Right kidney (tissue), 9 donors: ENCODE data around the gene BOLA3.
"Not testable (repeated sequence)": the region's sequence is repeated elsewhere in the genome, so short reads cannot be mapped to it uniquely, and the experiment has no call there.

Source experiments
- DNase-seq: peaks from one replicate; pipeline ENCODE4 v3.0.0-alpha.2; 2016
- long read RNA-seq, 8 donors: transcript quantifications; one replicate each; lab custom pipeline, GENCODE V29; 2026

Gene BOLA3, protein sequence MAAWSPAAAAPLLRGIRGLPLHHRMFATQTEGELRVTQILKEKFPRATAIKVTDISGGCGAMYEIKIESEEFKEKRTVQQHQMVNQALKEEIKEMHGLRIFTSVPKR
- long read RNA-seq, donor 1, transcript BOLA3-202 (4 exons, 639 nt): major isoform, 25 of 49 reads
- long read RNA-seq, donor 1, transcript BOLA3-201 (3 exons, 444 nt): minor isoform, 18 of 49 reads
- long read RNA-seq, donor 1, partial matches to known transcripts: 0 of 49 reads
- long read RNA-seq, donor 1, other reads (novel, unspliced or antisense): 0 of 49 reads
- long read RNA-seq, donor 2, transcript BOLA3-202 (4 exons, 639 nt): minor isoform, 16 of 39 reads
- long read RNA-seq, donor 2, transcript BOLA3-201 (3 exons, 444 nt): major isoform, 18 of 39 reads
- long read RNA-seq, donor 2, partial matches to known transcripts: 0 of 39 reads
- long read RNA-seq, donor 2, other reads (novel, unspliced or antisense): 0 of 39 reads
- long read RNA-seq, donor 3, transcript BOLA3-202 (4 exons, 639 nt): major isoform, 9 of 15 reads
- long read RNA-seq, donor 3, partial matches to known transcripts: 0 of 15 reads
- long read RNA-seq, donor 3, other reads (novel, unspliced or antisense): 0 of 15 reads
- long read RNA-seq, donor 4, transcript BOLA3-202 (4 exons, 639 nt): minor isoform, 6 of 19 reads
- long read RNA-seq, donor 4, transcript BOLA3-201 (3 exons, 444 nt): major isoform, 11 of 19 reads
- long read RNA-seq, donor 4, partial matches to known transcripts: 0 of 19 reads
- long read RNA-seq, donor 4, other reads (novel, unspliced or antisense): 0 of 19 reads
- long read RNA-seq, donor 5, transcript BOLA3-202 (4 exons, 639 nt): major isoform, 23 of 34 reads
- long read RNA-seq, donor 5, transcript BOLA3-201 (3 exons, 444 nt): minor isoform, 11 of 34 reads
- long read RNA-seq, donor 5, partial matches to known transcripts: 0 of 34 reads
- long read RNA-seq, donor 5, other reads (novel, unspliced or antisense): 0 of 34 reads
- long read RNA-seq, donor 6, transcript BOLA3-204 (3 exons, 667 nt): minor isoform, 6 of 39 reads
- long read RNA-seq, donor 6, transcript BOLA3-201 (3 exons, 444 nt): major isoform, 13 of 39 reads
- long read RNA-seq, donor 6, transcript BOLA3-202 (4 exons, 639 nt): minor isoform, 12 of 39 reads
- long read RNA-seq, donor 6, partial matches to known transcripts: 5 of 39 reads
- long read RNA-seq, donor 6, other reads (novel, unspliced or antisense): 0 of 39 reads
- long read RNA-seq, donor 7, transcript BOLA3-201 (3 exons, 444 nt): minor isoform, 22 of 190 reads
- long read RNA-seq, donor 7, transcript BOLA3-202 (4 exons, 639 nt): major isoform, 25 of 190 reads
- long read RNA-seq, donor 7, transcript BOLA3-204 (3 exons, 667 nt): minor isoform, 6 of 190 reads
- long read RNA-seq, donor 7, partial matches to known transcripts: 135 of 190 reads
- long read RNA-seq, donor 7, other reads (novel, unspliced or antisense): 0 of 190 reads
- long read RNA-seq, donor 8, transcript BOLA3-201 (3 exons, 444 nt): minor isoform, 10 of 30 reads
- long read RNA-seq, donor 8, transcript BOLA3-202 (4 exons, 639 nt): major isoform, 12 of 30 reads
- long read RNA-seq, donor 8, partial matches to known transcripts: 5 of 30 reads
- long read RNA-seq, donor 8, other reads (novel, unspliced or antisense): 0 of 30 reads

GRCh38 chr2:74147727-74148456 lies at the start of gene BOLA3:
TSS of gene BOLA3 (minus strand) at chr2:74147912. CDS start at chr2:74147874, 38 bp downstream.
- DNase-seq: peak; percentile 86

DNA sequence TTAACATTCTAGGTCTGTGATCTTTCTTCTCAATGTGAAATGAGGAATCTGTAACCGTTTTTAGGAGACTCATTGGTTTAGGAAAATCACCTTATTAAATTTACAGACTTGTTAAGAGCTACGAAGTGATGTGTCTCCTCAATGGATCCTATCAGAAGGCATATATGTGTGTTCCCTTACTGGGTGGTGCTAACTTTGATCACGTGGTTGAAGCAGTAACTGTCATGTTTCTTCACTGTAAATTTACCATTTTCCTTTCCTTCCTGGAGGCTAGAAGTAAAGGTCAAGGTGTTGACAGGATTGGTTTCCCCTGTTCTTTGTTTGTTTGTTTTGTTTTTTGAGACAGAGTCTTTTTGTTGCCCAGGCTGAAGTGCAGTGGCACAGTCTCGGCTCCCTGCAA lies 49.3 kb upstream of the BOLA3 start:
- DNase-seq: no peak

DNA sequence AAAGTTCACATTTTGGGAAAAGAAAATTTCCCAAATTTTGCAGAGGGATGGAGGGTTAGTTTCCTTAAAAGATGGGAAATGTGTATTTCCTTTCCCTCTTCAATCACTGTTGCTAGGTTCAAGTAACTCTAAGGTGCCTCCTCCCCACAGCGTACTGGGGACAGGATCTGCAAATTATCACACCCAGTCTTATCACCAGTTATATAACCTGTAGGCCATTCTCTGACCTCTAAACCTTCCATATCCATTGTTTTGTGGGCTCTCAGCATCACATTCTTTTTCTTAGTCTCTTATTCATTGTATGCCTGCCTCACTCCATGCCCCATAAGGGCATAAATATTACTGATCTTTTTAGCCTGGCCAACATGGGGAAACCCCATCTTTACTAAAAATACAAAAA lies 47.1 kb upstream of the BOLA3 start:
- no peak for DNase-seq

DNA sequence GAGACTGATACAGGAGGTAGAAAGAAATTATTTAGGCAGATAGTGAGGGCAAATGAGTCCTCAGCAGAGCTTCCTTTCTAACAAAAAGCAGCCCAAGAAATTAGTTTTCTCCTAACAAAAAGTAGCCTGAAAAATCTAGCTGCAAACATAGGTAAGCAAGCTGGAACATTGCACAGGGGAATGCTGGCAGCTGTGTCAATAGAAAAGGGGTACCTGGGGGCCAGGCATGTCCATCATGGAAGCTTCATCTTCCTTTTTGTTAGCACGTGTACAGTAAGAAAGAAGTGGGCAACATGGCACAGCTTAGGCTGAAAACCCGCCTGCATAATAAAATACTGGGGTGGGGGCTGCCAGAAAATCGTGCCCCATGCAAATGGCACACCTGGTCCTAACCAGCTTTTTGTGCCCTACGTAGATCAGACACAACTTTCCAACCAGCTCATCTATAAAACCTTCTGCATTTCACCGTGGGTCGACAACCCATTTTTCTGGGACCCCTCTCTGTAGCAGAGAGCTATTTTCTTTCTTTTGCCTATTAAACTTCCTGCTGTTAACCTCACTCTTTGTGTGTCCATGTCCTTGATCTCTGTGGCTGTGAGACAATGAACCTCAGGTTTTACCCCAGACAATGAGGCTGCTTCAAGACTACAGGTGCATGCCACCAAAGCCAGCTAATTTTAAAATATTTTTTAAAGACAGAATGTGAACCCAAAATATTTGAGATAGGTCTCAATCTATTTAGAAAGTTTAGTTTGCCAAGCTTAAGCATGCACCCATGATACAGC lies 44.1 kb upstream of the BOLA3 start:
- DNase-seq: no peak

GRCh38 chr2:74188696-74189095 lies 41.0 kb upstream of the BOLA3 start:
- DNase-seq: no peak

- DNase-seq: no peak
Observed at GRCh38 chr2:74188018-74188601, 40.4 kb upstream of the BOLA3 start.

DNA sequence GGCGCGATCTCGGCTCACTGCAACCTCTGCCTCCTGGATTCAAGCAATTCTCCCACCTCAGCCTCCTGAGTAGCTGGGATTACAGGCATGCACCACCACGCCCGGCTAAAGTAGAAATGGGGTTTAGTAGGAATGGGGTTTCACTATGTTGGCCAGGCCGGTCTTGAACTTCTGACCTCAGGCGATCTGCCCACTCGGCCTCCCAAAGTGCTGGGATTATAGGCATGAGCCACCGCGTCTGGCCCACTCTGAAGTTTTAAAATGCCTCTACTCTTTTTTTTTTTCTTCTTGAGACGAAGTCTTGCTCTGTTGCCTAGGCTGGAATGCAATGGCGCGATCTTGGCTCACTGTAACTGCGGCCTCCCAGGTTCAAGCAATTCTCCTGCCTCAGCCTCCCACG lies 39.0 kb upstream of the BOLA3 start:
- DNase-seq: not testable (repeated sequence)

- no peak for DNase-seq
Observed at GRCh38 chr2:74186038-74186437, 38.3 kb upstream of the BOLA3 start.

DNA sequence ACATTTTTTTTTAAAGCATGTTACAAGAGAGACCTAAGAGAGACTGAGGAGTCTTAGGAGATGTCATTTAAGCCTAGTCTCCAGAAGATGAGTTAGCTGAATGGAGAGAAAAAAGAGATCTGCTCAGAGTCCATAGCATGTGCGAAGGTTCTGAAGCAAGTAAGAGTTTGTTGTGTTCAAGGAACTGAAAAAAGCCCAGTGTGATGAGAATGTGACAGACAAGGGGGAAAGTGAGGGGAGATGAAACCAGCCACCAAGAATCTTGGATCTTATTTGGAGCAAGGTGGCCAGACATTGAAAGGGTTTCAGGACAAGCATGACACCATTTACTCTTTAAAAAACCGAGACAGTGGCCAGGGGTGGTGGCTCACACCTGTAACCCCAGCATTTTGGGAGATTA lies 36.2 kb upstream of the BOLA3 start:
- no peak for DNase-seq

- DNase-seq: no peak
Observed at GRCh38 chr2:74181739-74182138, 34.0 kb upstream of the BOLA3 start.

DNA sequence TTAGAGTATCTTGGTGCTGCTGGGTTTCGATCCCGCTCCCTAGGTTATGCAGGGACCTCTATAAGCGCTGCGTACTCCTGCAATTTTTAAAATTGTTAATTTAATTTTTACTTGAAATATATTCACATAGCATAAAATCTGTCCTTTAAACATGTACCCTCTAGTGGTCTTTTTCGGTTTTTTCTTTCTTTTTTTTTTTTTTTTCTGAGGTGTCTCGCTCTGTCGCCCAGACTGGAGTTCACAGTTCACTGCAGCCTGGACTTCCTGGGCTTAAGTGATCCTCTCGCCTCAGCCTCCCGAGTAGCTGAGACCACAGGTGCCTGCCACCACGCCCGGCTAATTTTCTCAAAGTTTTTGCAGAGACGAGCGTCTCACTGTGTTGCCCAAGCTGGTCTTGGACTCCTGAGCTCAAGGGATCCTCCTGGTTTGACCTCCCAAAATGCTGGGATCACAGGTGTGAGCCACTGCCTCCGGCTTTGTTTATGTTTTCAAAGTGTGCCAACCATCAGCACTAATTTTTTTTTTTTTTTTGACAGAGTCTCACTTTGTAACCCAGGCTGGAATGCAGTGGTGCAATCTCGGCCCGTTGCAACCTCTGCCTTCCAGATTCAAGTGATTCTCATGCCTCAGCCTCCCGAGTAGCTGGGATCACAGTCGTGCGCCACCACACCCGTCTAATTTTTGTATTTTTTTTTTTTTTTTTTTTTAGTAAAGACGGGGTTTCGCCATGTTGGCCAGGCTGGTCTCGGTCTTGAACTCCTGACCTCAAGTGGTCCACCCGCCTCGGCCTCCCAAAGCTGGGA lies 31.6 kb upstream of the BOLA3 start:
- DNase-seq: no peak

DNA sequence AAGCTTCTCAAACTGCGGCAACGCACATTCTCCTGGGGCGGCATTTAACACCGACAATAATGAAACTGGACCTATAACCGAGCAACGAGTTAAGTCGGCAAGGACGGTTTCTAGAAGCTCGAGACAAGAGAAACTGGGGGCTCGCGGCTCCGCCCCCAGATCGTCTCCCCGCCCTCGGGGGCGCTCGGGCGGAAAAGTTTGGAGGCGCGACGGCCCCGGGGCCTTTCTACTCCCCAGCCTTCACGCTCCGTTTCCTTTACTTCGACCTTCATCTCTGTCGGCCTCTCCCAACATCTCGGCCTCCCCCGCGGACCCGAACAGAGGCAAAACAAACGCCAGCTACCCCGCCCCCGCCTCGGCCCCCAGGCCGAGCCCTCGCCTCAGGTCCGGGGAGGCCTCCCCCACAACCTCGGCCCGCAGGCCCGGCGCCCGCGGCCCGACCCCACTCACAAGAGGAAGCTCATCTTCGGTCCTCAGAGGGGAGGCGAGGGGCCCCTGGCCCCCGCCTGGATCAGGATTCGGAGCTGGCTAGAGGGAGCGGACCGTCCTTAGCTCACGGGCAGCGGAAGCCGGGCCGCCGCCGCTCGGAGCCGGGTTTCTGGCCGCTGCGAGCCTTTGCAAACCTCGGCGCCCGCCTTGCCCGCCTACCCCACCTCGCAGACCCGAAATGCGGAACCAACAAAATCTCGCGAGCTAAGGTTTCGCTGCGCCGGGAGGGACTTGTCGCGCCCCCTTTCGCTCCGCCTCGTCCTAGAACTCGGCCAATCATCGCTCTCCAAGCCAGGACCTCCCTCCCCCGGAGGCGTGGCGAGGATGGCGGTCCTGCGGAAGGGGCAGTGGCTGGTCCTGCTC lies 30.7 kb upstream of the BOLA3 start, which contains the start of gene MOB1A:
MOB1A (minus strand) TSS at position 669 of the 852 bp plus-strand sequence; CDS start at position 464, 205 bp downstream.
- DNase-seq: peak; percentile 98

GRCh38 chr2:74177696-74178095 lies 30.0 kb upstream of the BOLA3 start:
- no peak for DNase-seq

GRCh38 chr2:74174909-74175308 lies 27.2 kb upstream of the BOLA3 start:
- DNase-seq: no peak

DNA sequence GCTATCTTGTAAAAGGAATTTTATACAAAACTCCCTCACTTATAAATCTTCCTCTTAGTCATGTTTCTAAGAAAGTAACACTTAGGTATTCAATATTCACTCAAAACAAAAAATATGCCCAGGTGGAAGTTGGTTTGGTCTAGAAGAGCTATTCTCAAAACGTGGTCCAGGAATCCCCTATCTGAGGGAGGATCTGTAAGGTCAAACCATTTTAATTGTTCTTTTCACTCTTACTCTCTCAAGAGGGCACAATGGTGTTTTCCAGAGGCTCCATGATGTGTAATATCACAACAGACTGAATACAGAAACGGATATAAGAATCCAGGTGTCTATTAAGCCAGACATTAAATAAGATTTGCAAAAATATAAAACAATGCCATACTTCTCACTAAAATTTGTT lies 21.0 kb upstream of the BOLA3 start:
- DNase-seq: no peak

- DNase-seq: no peak
Observed at GRCh38 chr2:74164761-74165160, 17.0 kb upstream of the BOLA3 start.

DNA sequence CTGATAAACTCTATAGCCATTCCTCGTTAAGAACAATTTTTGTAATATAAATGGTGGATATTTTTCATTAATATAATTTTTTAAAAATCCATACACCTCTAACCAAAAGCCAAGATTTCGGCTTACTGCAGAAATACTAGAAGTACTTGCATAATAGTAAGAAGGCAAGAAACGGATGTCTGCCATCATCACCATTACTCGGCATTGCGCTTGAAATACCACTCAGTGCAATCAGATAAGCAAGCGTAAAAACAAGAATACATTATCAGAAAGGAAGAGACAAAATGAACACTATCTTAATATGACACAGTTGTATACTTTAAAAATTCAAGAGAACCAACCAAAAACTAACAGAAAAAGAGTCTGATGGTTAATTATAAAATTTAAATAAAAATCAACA lies 15.2 kb upstream of the BOLA3 start:
- no peak for DNase-seq

DNA sequence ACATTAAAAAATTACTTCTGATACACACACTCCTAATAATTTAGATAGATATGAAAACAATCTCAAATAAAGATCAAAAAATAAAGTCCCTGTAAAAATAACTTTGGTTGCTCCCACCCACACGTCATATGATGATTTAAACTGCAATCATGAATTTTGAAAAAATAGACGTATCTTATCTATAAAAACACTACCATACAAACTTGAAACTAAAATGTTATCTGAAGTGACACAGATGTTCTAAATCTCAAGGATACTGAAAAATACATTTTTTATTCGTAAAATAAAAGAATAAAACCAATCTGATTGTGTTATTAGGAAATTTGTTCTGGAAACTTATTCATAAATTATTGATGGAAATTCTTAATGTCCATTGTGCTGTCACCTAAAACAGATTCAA lies 8.1 kb upstream of the BOLA3 start:
- DNase-seq: no peak
